DMS114 treated with DMSO at 0.1 percent for 48 hours (cell line): ENCODE results near the gene SLC22A4.

Source experiments
- DNase-seq: peaks from one replicate; lab custom pipeline; 2025; ENCODE audit not compliant: unreplicated experiment; lab: John Stamatoyannopoulos, UW

The SLC22A4 gene

DNA sequence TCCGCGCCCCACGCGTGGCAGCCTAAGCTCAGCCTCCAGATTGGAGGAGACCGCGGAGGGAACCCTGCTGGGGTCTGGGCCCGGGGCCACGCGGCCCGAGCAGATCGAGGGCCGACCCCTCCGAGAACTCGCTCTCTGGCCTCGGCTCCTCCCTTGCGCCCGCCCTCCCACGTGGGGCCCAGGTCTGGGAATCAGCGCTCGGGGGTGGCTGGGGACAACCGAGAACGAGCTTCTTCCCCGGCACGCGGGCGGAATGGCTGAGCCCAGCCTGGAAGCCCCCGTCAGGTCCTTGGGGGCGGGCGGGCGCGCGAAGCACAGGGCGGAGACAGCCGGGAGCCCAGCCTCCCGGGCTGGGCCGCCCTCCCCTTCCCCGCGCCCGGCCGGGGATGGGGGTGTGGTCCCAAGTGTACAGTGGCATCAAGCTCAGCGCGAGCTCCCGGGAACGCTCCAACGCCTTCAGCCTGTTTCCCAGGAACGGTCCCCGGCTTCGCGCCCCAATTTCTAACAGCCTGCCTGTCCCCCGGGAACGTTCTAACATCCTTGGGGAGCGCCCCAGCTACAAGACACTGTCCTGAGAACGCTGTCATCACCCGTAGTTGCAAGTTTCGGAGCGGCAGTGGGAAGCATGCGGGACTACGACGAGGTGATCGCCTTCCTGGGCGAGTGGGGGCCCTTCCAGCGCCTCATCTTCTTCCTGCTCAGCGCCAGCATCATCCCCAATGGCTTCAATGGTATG, at the start of gene SLC22A4:
Gene SLC22A4, plus strand, starts transcription at position 403 of the 736 bp plus-strand sequence. Its CDS starts 223 bp downstream, at position 626.
- peak; percentile 79 for DNase-seq

DNA sequence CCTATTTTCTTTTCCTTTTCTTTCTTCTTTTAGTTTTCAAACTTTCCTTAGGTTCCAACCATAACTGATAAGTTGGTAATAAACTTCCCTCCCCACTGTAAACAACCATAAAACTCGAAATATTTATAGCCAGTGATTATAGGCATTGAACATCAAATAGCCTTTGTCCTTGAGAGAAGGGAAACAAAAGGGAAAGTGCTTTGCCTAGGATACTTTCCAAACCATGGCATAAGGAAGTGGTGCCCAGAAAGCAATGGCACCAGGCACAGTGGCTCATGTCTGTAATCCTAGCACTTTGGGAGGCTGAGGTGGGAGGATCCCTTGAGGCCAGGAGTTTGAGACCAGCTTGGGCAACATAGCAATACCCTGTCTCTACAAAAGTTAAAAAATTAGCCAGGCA, 48.6 kb upstream of the SLC22A4 start:
- no peak for DNase-seq

DNA sequence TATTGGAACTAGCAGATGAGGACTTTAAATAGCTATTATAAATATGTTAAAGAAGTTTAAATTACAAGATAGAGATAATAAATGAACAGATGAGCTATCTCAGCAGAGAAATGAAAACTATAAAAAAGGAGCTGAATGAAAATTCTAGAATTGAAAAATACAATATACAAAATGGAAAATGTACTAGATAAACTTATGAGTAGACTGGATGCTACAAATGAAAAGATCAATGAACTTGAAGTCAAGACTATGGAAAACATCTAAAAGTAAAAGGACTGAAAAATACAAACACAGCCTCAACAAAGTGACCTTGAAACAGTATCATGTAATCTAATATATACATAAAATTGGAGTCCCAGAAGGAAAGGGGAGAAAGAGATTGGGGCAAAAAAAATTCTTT, 47.4 kb upstream of the SLC22A4 start:
- no peak for DNase-seq

DNA sequence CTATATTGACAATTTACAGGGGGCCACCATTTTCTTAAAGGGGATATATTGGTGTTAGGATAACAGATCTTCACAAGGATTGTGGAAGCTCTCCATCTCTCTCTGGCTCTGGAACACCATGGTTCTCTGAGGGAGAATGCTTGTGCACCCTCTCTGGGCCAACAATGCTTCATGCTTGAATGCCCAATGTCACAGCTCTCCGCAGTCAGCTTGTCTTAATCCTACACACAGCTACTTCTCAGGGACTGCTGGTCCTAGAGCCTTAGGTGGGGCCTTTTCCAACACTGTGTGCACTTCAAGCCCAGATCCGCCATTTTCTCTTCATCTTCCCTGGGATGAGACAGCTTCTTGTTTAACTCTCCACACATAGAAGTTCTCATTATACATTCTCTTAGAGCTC, 43.6 kb upstream of the SLC22A4 start:
- no peak for DNase-seq

DNA sequence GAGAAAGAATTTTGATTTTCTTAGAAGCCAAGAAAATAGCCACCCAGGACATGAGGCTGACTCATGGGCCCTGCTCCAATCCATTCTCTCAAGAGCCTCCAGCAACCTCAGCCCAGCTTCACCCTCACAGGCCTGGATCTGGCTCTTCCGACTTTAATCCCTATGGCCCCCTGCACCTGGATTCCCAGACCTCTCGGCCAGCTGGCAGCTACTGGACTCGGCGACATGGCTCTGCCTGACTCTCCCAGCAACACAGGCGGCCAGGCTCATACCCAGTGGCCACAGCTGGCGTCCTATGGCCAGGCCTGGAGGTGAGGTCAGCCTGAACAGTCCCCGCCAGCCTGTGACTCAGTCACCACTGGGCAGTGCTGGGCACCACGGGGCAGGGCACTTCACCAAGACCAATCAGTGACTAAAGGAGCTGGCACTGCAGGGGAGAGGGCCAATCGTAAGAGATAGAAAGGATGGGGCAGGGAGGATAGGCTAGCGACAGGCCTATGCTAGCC, 42.9 kb upstream of the SLC22A4 start:
- DNase-seq = no peak

DNA sequence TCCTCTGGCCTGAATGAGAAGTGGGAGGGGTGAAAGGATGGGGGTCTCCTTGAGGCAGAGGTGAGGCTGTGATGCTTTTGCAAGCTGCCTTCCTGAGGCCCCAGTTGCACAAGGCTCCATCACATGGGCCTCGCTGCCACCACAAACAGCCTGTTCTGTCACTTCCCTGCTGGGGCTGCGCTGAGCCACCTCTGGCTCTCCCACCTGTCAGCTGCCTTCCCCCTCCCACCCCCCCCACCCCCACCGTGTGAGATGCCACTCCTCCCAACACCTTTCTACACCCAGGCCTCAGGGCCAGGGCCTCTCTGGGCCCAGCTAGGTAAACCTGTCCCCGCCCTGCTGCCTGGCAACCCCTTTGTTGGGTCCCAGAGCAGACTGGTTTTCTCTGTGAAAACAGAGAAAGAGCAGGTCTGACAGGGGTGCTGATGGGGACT, 41.2 kb upstream of the SLC22A4 start:
- DNase-seq = no peak

DNA sequence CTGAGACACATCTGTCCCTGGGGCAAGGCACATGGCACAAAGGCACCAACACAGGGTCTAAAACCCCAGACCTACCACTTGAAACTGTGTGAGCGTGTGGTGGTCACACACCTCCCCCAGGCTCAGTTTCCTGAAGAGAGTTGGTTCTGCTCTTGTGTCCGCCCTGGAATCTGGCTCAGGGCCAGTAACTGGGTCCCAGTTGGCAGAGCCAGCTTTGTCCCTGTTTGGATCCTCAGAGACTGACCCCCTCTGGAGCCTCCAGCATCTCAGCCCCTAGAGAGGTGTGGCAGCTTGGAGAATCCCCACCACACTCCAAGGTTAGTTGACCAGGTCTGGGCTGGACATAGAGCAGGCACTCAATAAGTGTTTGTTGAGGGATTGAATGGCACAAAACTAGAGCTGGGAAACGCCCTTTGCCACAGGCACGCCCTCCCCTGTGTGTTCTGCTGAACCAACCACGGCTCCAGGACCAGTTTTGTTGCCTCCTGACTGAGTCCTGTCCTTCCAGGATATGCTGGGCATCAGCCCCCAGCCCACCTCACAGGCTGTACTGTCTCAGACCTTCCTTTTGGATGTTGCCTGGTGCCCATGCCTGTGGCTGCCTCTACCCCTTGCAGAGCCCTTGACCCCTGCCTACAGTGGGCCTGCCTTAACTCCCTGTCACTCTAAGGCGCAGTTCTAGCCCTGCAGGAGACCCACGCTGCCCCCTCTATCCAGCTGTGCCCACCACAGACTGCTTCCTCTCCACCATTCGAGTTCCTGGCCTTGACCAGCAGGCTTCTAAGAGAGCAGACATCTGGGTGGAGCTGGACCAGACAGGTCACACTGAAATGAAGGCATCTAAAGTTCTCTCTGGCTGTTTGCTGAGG, 40.5 kb upstream of the SLC22A4 start:
- no peak for DNase-seq

DNA sequence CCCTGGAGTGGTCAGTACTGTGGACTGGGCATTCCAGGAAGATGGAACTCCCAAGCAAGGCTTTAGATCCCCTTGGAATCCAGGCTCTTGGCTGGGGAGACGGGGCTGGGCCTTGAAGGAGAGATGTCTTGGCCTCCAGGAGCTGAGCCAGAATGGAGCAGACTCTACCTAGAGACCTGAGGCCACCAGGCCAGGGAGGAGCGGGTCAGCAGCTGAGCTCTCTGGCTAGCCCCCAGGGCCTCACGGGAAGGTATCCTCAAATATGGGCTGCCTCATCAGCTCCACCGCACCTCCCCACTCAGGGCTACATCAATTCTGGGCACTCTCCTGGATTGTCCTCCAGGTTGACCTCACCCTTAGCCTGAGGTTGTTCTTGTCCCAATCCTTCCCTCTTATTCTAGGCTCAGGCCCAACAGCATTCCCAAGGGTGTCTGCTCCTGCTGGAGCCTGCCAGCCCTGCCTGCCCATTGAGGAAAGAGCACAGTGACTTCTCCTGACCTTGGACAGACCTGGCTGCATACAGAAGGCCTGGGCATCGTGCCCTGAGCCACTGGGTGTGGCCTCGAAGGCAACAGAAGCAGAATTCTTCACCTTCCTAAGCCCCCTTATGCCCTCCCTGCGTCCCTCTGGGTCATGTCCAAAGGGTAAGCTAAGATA, 39.7 kb upstream of the SLC22A4 start:
- no peak for DNase-seq

DNA sequence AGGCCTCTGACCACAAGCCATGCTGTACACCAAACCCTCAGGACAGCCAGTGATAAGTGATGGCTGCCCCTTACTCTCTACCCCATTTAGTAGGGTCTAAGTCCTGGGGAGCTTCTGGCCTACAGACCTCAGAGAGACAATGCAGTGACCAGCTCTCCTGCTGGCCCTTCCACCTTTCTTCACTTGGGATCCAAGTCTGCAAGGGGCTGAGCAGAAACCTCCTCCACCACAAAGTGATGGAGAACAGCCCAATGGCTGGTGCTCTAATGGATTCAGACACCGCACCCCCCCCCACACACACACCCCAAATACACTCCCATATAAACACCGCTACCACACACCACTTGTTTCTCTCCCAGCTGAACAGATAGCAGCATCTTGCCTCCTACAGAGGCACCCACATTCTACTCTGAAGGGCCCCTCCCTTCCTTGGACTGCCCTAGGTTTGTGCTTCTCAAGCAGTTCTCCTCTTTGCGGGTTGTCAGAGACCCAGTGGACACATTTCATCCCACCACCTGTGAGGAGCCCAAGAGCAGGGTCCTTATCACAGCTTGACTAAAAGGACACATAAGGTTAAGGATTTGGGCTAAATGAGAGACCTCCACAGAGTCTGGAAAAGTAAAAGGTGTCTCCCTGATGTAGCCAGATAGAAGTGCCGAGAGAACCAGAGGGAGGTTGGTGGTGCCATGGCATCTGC, 38.0 kb upstream of the SLC22A4 start:
- DNase-seq = no peak

DNA sequence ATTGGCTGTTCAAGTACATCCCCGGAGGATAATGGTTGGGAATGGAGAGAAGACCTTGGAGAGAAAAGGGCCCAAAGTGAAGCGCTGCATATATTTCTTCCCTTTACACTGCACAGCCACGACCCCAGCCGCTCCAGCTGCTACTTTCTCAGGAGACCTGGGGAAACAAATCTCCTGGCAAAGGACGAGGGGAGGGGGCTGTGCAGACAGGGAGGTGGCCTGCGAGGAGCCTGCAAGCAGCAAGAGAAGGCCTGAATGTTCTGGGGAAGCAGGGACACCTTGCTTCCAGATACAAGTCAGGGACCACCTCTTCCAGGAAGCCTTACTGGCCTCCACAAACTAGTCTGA, 37.4 kb upstream of the SLC22A4 start:
- no peak for DNase-seq

DNA sequence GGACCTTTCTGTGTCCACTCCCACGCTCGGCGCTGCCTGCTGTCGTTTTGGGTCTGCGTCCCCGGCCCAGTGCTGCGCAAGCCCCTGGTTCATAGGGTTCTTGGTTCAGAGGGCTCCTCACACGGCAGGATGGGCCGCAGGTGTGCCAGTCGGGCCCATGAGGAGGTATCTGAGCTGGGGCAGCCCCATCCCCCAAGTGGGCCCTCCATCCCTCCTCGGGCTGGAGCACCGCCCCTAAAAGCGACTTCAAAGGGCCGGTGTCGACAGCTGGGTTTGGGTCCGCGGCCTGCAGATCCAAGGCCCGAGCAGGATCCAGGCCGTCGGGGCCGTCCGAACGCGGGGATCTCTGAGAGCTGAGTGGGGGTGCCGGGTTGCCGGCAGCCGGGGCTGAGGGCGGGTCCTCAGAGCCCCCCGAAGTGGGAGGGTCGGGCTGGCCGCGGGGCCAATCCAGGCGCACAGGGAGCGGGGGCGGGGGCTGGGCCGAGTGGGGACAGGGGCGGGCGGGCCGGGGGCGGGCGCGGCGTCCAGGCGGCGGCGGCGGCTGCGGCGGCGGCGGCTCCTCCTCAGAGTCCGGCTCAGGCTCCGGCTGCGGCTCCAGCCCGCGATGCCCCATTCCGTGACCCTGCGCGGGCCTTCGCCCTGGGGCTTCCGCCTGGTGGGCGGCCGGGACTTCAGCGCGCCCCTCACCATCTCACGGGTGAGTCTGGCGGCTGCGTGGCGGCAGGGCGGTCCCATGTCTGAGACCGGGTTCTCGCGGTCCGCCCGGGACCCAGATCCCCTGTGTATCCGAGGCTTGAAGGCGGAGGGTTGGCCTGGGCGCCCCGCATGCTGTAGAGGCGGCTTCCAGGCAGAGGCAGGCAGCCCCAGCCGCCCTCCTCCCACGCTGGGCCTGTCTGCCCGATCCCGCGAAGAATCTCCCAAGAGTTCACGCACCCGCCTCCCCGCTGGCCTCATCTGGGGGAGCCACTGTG, 36.8 kb upstream of the SLC22A4 start, which contains the start of gene PDLIM4:
Gene PDLIM4, plus strand, starts transcription at position 566 of the 971 bp plus-strand sequence. Its CDS starts 39 bp downstream, at position 605.
- DNase-seq = no peak

DNA sequence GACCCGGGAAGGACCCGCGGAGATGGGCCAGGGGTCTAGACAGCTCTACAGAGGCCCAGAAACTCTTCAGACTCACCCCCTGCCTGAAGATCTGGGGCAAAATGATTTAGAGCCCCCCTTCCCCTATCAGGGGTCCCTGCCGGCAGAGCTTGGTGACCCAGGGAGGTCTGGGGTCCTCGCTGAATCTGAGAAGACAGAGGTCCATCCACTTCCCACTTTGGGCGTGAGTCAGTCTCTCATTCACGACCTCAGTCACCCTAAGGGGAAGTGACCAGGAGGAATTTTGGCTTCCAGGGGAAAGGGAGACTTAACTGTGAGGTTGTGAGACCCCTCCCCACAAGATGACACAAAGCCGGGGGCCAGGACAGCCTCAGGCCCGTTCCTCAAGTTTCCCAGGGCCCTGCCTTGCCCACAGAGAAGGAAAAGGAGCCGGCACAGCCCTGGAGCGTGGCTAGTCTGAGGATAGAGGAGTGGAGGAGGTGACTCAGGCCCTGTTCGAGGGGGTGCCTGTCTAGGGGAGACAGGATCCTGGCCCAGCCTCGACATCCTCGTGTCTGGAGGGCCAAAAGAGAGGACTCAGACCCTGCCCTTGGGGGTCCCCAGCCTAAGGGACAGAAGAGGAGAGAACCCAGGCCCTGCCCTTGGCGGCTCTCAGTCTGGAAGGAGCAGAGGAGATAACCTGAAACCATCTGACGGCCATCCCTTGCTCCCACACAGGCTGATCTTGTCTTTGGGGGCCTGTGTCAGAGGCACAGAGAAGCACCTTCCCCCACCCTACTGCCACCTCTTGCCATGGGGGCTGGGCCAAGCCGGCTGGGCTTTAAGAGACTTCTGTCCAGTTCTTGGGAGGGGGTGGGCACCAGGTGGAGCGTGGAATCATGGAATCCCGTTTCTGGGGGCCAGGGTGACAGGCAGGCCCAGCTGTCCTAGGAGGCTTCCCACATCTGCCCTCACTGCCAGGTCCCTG, 35.8 kb upstream of the SLC22A4 start:
- no peak for DNase-seq

DNA sequence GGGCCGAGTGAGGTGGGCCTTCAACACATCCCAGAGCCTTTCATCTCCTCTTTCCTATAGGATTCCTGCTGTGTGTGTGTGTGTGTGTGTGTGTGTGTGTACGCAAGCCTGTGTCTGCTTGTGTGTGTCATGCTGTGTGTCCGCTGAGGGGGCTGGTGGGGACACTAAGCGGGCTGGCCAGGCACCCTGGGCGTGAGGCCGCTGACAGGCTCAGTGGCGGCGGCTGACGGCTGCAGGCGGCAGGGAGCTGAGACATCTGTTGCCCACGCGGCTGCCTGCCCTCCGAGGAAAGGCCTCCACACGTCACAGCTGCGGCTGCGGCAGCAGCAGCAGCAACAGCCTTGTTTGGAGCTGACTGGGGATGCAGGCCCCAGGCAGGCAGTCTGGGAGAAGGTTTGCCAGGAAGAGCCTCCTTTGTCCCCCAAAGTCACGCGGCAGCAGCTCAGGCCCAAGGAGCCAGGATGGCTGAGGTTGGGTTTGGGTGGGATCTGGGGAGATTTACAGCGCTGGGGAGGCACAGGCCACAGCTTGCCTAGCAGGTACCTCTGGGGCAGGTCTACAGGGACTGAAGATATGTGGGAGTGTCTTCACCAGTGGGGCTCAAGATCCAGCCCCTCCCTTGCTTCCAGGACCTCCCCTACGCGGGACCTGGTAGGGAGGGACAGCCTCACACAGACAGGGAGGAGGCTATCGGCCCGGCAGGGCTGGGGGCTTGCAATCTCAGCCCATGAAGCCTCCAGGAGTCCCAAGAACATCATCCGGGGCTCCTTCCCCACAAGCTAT, 34.9 kb upstream of the SLC22A4 start:
- no peak for DNase-seq

DNA sequence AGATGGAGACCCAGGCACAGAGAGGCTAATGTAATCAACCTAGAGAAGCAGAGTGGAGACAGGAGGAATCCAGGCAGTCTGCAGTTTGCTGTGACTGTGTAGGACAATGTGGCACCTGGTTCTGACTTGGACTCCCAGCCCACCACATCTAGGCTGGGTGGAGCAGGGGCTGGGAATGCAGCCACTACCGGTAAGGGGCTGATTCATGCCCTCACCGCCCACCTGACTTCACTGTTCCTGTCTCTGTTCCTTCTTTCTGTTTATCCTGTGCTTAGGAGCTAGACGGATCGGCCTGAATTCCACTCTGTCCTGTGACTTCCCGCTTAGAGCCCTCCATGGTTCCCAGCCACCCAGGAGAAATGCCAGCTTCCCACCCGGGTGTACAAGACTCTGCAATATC, 34.1 kb upstream of the SLC22A4 start:
- no peak for DNase-seq

DNA sequence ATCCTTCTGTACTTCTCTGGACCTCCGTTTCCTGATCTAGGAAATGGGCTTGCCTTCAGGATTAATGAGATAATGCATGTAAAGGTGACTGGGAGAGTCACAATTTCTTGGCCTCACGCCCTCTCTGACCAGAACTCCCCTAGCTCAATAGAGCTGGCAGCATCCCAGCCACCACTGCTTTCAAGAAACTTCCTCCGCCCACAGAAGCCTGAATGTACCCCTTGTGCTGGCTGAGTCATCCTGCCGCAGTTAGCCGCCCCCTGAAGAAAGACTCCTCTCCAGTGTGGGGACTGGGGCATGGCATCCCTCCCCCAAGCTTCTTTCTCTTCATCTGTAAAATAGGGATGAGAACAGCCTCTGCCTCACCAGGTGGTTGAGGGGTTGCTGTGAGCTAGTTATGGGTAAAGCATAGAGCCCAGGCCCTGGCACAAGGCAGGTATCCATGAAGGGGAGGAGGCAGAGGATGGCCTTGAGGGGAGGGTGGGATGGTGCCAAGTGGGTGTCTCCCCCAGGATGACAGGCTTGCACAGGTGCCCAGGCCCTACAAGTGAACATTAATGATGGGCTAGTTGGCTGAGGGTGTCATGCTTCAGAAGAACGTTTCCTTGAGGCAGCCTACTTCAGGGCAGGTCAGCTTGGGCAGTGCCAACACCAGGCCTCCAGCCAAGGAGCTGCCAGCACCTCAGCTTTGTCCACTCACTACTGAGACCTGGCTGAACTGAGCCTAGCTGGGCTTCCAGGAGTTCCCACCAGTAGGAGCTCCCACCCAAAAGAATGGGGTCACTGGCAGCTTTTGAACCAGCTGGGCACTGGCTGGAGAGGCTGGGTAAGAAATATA, 33.3 kb upstream of the SLC22A4 start:
- DNase-seq = no peak

DNA sequence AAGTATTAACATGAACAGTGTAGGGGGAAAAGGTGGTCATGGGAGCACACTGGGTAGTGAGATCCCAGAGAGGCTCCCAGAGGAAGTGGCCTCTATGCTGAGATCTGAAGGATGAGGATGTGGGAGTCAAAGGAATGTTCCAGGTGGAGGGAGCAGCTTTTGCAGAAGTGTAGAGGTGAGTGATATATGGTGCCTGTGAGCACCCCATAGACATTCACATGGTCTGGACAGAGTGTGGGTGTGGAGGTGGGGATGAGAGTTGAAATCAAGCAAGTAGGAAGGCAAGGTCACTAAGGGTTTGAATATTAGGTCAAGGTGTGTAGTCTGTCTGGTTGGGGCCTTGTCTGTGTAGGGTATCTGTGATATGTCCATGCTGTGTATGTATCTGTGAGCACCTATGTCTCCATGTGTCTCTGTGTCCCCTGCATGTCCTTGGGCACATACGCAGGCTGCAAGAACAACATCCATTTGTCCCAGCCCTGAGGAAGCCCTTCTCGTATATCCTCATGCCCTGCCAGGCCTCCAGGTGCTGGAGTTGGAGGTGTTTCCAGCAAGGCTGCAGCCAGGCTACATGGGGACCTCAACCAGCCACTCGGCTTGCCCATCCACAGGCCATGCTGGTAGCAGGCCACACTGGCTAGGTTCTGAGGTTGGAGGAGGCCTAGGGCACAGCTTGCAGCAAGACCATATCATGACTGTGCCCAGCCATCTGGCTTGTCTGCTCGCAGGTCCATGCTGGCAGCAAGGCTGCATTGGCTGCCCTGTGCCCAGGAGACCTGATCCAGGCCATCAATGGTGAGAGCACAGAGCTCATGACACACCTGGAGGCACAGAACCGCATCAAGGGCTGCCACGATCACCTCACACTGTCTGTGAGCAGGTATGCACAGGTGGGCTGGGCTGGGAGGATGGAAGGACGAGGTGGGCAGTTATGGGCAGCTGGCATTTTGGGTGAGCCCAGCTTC, 32.0 kb upstream of the SLC22A4 start:
- DNase-seq = no peak
